IMR-90 (cell line): ENCODE data around the gene SV2A. TPM values are rescaled to one million over a fixed set of nuclear protein-coding genes. Genes with fewer than 3 reads are reported as not detected.
"Not testable (repeated sequence)": the region's sequence is repeated elsewhere in the genome, so short reads cannot be mapped to it uniquely, and the experiment has no call there.

Experiments used
- ATAC-seq: fragments of 200-7000 bp; cut with Tn5 transposase; 2 replicates; pipeline ENCODE4 v1.9.1; 2020; ENCODE audit warnings: low read depth, mild to moderate bottlenecking, moderate library complexity
- BruUV-seq: library from RNA; stranded (reverse); fragments of 400-500 nt; replicated peaks from 2 replicates; lab custom pipeline; 2021; lab: Mats Ljungman, UMichigan
- CTCF ChIA-PET: fragments of 300-600 bp; formaldehyde crosslinking; extraction: SDS; loops from one replicate; lab custom pipeline; 2021; ENCODE audit warnings: antibody characterized with exemption; lab: Yijun Ruan, JAX
- POLR2A ChIA-PET: fragments of 300-600 bp; sonication (Branson Sonifier 250); formaldehyde crosslinking; loops from one replicate; lab custom pipeline; 2022; ENCODE audit warnings: antibody characterized with exemption; ENCODE audit not compliant: unreplicated experiment; lab: Charles Lee
- DNase-seq: peaks from one replicate; pipeline ENCODE4 v3.0.0; 2013
- H2AFZ ChIP-seq: replicated peaks from 2 replicates; pipeline ENCODE3; 2013; ENCODE audit warnings: low read length, mild to moderate bottlenecking; ENCODE audit not compliant: poor library complexity
- H2AK5ac ChIP-seq: 2 replicates; pipeline ENCODE4 v1.6.1; 2013; ENCODE audit warnings: low read depth, low read length, inconsistent platforms
- H2AK9ac ChIP-seq: replicated peaks from 2 replicates; pipeline ENCODE3; 2013; ENCODE audit warnings: mild to moderate bottlenecking, low read depth, low read length, moderate library complexity; ENCODE audit not compliant: poor library complexity
- H2BK120ac ChIP-seq: 2 replicates; pipeline ENCODE4 v1.6.1; 2013; ENCODE audit warnings: low read depth, low read length, inconsistent platforms
- H2BK15ac ChIP-seq: 3 replicates; pipeline ENCODE4 v1.6.1; 2013; ENCODE audit warnings: low read depth, low read length, inconsistent platforms
- H2BK20ac ChIP-seq: 2 replicates; pipeline ENCODE4 v1.6.1; 2013; ENCODE audit warnings: low read depth, mild to moderate bottlenecking, inconsistent platforms, low read length, moderate library complexity
- H2BK5ac ChIP-seq: 2 replicates; pipeline ENCODE4 v1.6.1; 2013; ENCODE audit warnings: mild to moderate bottlenecking, low read depth, low read length, inconsistent platforms; ENCODE audit not compliant: poor library complexity, severe bottlenecking
- H3K14ac ChIP-seq: replicated peaks from 2 replicates; pipeline ENCODE4 v1.6.1; 2013; ENCODE audit warnings: low read depth, low read length, inconsistent platforms
- H3K18ac ChIP-seq: 2 replicates; pipeline ENCODE4 v1.6.1; 2013; ENCODE audit warnings: low read depth, low read length, control low read depth
- H3K23ac ChIP-seq: 2 replicates; pipeline ENCODE4 v1.6.1; 2013; ENCODE audit warnings: low read depth, low read length, inconsistent platforms
- H3K27ac ChIP-seq: 2 replicates; pipeline ENCODE4 v1.5.1; 2013; ENCODE audit warnings: mild to moderate bottlenecking, control low read depth, low read length; ENCODE audit not compliant: insufficient read depth
- H3K27me3 ChIP-seq: 2 replicates; pipeline ENCODE4 v1.6.1; 2013; ENCODE audit warnings: low read length; ENCODE audit not compliant: control insufficient read depth, insufficient read depth
- H3K36me3 ChIP-seq: 2 replicates; pipeline ENCODE4 v1.6.1; 2013; ENCODE audit warnings: low read length, mixed read lengths; ENCODE audit not compliant: control insufficient read depth, insufficient read depth
- H3K4ac ChIP-seq: 2 replicates; pipeline ENCODE4 v1.6.1; 2013; ENCODE audit warnings: low read depth, low read length, inconsistent platforms
- H3K4me1 ChIP-seq: 2 replicates; pipeline ENCODE4 v1.6.1; 2013; ENCODE audit warnings: low read length, mixed read lengths; ENCODE audit not compliant: control insufficient read depth, insufficient read depth
- H3K4me2 ChIP-seq: 2 replicates; pipeline ENCODE4 v1.6.1; 2013; ENCODE audit warnings: low read depth, mild to moderate bottlenecking, control low read depth, low read length, moderate library complexity
- H3K4me3 ChIP-seq: 2 replicates; pipeline ENCODE4 v1.5.1; 2013; ENCODE audit warnings: low read depth, mild to moderate bottlenecking, control low read depth, low read length, moderate library complexity; ENCODE audit not compliant: insufficient read depth
- H3K56ac ChIP-seq: 2 replicates; pipeline ENCODE4 v1.6.1; 2013; ENCODE audit warnings: low read length, inconsistent platforms; ENCODE audit not compliant: insufficient read depth; ENCODE audit errors: extremely low read depth
- H3K79me1 ChIP-seq, 2 experiments: 2 replicates each; pipeline ENCODE4 v1.6.1; 2013; ENCODE audit warnings: low read length in 2 of 2, inconsistent platforms in 1 of 2, low read depth in 1 of 2
- H3K9ac ChIP-seq: 2 replicates; pipeline ENCODE4 v1.6.1; 2013; ENCODE audit warnings: low read depth, low read length, control low read depth
- H3K9me1 ChIP-seq: 2 replicates; pipeline ENCODE4 v1.6.1; 2013; ENCODE audit warnings: low read length, inconsistent platforms; ENCODE audit not compliant: insufficient read depth
- H3K9me3 ChIP-seq: 2 replicates; pipeline ENCODE4 v1.6.1; 2013; ENCODE audit warnings: low read length; ENCODE audit not compliant: control insufficient read depth, insufficient read depth
- H4K20me1 ChIP-seq: 2 replicates; pipeline ENCODE4 v1.6.1; 2013; ENCODE audit warnings: low read length, inconsistent platforms; ENCODE audit not compliant: insufficient read depth
- H4K5ac ChIP-seq: 2 replicates; pipeline ENCODE4 v1.6.1; 2013; ENCODE audit warnings: mild to moderate bottlenecking, low read depth, low read length, control low read depth
- H4K8ac ChIP-seq, 2 experiments: 2 replicates each; pipeline ENCODE4 v1.6.1; 2013; ENCODE audit warnings: low read depth in 2 of 2, low read length in 2 of 2, control low read depth in 1 of 2, inconsistent platforms in 1 of 2
- H4K91ac ChIP-seq: 2 replicates; pipeline ENCODE4 v1.6.1; 2013; ENCODE audit warnings: low read depth, low read length, inconsistent platforms; ENCODE audit not compliant: insufficient read depth
- WGBS, 2 experiments: methylation state at CpG; one replicate each; pipeline versions ENCODE4 v1.1.5 to v1.1.7; 2013; ENCODE audit warnings: missing lambda C conversion rate in 2 of 2; ENCODE audit not compliant: insufficient read length in 1 of 2; ENCODE audit errors: extremely low coverage in 2 of 2; 5-methylcytosine and 5-hydroxymethylcytosine counted together
- dilution Hi-C: fragments of 300-500 bp; cut with HindIII; formaldehyde crosslinking; loops from one replicate; pipeline ENCODE4 v1.14.3; 2018; ENCODE audit warnings: low sequenced_read_pairs; ENCODE audit not compliant: unreplicated experiment
- in situ Hi-C: fragments of 300-500 bp; cut with MboI; formaldehyde crosslinking; loops from 3 replicates; pipeline ENCODE4 v1.14.3; 2019; ENCODE audit warnings: low sequenced_read_pairs, inconsistent platforms, mixed read lengths
- intact Hi-C: fragments of 100-400 bp; cut with micrococcal nuclease; formaldehyde crosslinking; loops from 2 replicates; pipeline ENCODE4 v1.10.0; 2022
- polyA plus RNA-seq, 3 experiments: library from polyadenylated mRNA; depleted of rRNA; stranded (reverse); fragments of >200 nt; gene quantifications; 2 replicates each; pipeline ENCODE4 v1.2.3, GENCODE V29; 2012; ENCODE audit warnings: low replicate concordance in 1 of 3
- total RNA-seq: library from RNA; depleted of rRNA; stranded (reverse); fragments of >200 nt; gene quantifications from 2 replicates; pipeline ENCODE4 v1.2.3, GENCODE V29; 2012

Gene SV2A
- total and polyA plus RNA-seq, 2 of the 4 experiments (the other 2 are of a cell fraction) = 15.4 to 19.6 TPM

- H4K8ac ChIP-seq, H2BK15ac ChIP-seq, H3K9me1 ChIP-seq, H3K27me3 ChIP-seq, CTCF ChIA-PET, in situ Hi-C loops, H4K5ac ChIP-seq, H2BK5ac ChIP-seq, H2BK120ac ChIP-seq, H3K4ac ChIP-seq, H3K36me3 ChIP-seq, H3K4me2 ChIP-seq, H4K20me1 ChIP-seq, H3K56ac ChIP-seq, H3K4me3 ChIP-seq, H2AK9ac ChIP-seq, H3K9ac ChIP-seq, H3K23ac ChIP-seq, DNase-seq, H3K14ac ChIP-seq, ATAC-seq, H3K27ac ChIP-seq, H3K79me1 ChIP-seq, H4K91ac ChIP-seq, H3K4me1 ChIP-seq, H2BK20ac ChIP-seq, BruUV-seq, H3K18ac ChIP-seq, dilution Hi-C loops, intact Hi-C loops, POLR2A ChIA-PET, H2AK5ac ChIP-seq, H2AFZ ChIP-seq, H3K9me3 ChIP-seq: not testable (repeated sequence)
- WGBS, 2 experiments = no CpG with 5 or more reads among the region's 4 CpGs
Observed at GRCh38 chr1:149873060-149873459, 44.6 kb downstream of the SV2A start.

- intact Hi-C loops, H4K20me1 ChIP-seq, H2BK120ac ChIP-seq, H3K9me1 ChIP-seq, BruUV-seq, H3K18ac ChIP-seq, H3K27me3 ChIP-seq, in situ Hi-C loops, H3K56ac ChIP-seq, H3K14ac ChIP-seq, H3K4me1 ChIP-seq, H2AK9ac ChIP-seq, H2BK5ac ChIP-seq, H3K9me3 ChIP-seq, CTCF ChIA-PET, ATAC-seq, H2AFZ ChIP-seq, H3K27ac ChIP-seq, H2BK15ac ChIP-seq, H2BK20ac ChIP-seq, H3K4me2 ChIP-seq, H3K4me3 ChIP-seq, dilution Hi-C loops, H3K36me3 ChIP-seq, H2AK5ac ChIP-seq, H3K9ac ChIP-seq, POLR2A ChIA-PET, H3K23ac ChIP-seq, H3K79me1 ChIP-seq, H4K8ac ChIP-seq, H3K4ac ChIP-seq, H4K5ac ChIP-seq, DNase-seq, H4K91ac ChIP-seq: not testable (repeated sequence)
- no CpG with 5 or more reads among the region's 2 CpGs for WGBS, 2 experiments
Observed at GRCh38 chr1:149866887-149867286, 50.8 kb downstream of the SV2A start.
